CD14-positive monocyte (primary cell): ENCODE measurements around the gene JMJD1C. TPM values are rescaled to one million over a fixed set of nuclear protein-coding genes. Genes with fewer than 3 reads are reported as not detected.

Source experiments
- DNase-seq, 3 donors: peaks; one replicate each; pipeline ENCODE4 v3.0.0-alpha.2; 2011 to 2022
- H2AFZ ChIP-seq: 2 replicates; pipeline ENCODE4 v1.6.0; 2012; ENCODE audit warnings: mild to moderate bottlenecking, low read depth, low read length, inconsistent platforms; ENCODE audit not compliant: insufficient read depth, poor library complexity, severe bottlenecking
- H3K27ac ChIP-seq, 2 donors: 1 replicate in 1 of 2; 2 replicates in 1 of 2; pipeline ENCODE4 v1.5.1; 2012 to 2013; ENCODE audit warnings: low read length in 2 of 2, control low read depth in 1 of 2, inconsistent platforms in 1 of 2, low read depth in 1 of 2, mild to moderate bottlenecking in 1 of 2
- H3K27me3 ChIP-seq, 2 donors: one replicate each; pipeline versions ENCODE4 v1.6.0 to v1.6.1; 2011 to 2013; ENCODE audit warnings: low read length in 2 of 2; ENCODE audit not compliant: control insufficient read depth in 2 of 2, insufficient read depth in 2 of 2
- H3K36me3 ChIP-seq, 2 donors: replicated peaks in 1 of 2; 1 replicate in 1 of 2; 2 replicates in 1 of 2; pipeline versions ENCODE4 v1.5.1 to v1.6.1; 2012 to 2013; ENCODE audit warnings: low read length in 2 of 2, control low read depth in 1 of 2, inconsistent platforms in 1 of 2, mild to moderate bottlenecking in 1 of 2; ENCODE audit not compliant: insufficient read depth in 2 of 2, control insufficient read depth in 1 of 2
- H3K4me1 ChIP-seq, 2 donors: 1 replicate in 1 of 2; 2 replicates in 1 of 2; pipeline versions ENCODE4 v1.5.1 to v1.6.1; 2012 to 2013; ENCODE audit warnings: low read length in 2 of 2, control low read depth in 1 of 2, inconsistent platforms in 1 of 2, mild to moderate bottlenecking in 1 of 2, moderate library complexity in 1 of 2; ENCODE audit not compliant: insufficient read depth in 2 of 2, control insufficient read depth in 1 of 2
- H3K4me2 ChIP-seq: replicated peaks from 2 replicates; pipeline ENCODE3; 2012; ENCODE audit warnings: low read length, moderate library complexity, mild to moderate bottlenecking; ENCODE audit not compliant: poor library complexity, severe bottlenecking; ENCODE audit errors: extremely low read depth
- H3K4me3 ChIP-seq, 3 experiments: fragments of 200-600 bp in 1 of 3; sonication (generic) in 1 of 3; replicated peaks in 1 of 3; 1 replicate in 2 of 3; 2 replicates in 1 of 3; pipeline ENCODE4 v1.5.1; 2011 to 2013; ENCODE audit warnings: low read length in 3 of 3, mild to moderate bottlenecking in 3 of 3, control low read depth in 2 of 3, low read depth in 2 of 3, inconsistent platforms in 1 of 3, moderate library complexity in 1 of 3
- H3K79me2 ChIP-seq: 2 replicates; pipeline ENCODE4 v1.6.0; 2012; ENCODE audit warnings: mild to moderate bottlenecking, control low read depth, inconsistent platforms, low read length, moderate library complexity; ENCODE audit not compliant: insufficient read depth
- H3K9ac ChIP-seq: 2 replicates; pipeline ENCODE4 v1.6.0; 2017; ENCODE audit warnings: low read length, mild to moderate bottlenecking; ENCODE audit not compliant: insufficient read depth, poor library complexity, severe bottlenecking
- H3K9me3 ChIP-seq, 2 donors: replicated peaks in 1 of 2; 1 replicate in 1 of 2; 2 replicates in 1 of 2; pipeline versions ENCODE4 v1.5.1 to v1.6.1; 2012 to 2013; ENCODE audit warnings: low read length in 2 of 2, control low read depth in 1 of 2; ENCODE audit not compliant: control insufficient read depth in 1 of 2, insufficient read depth in 1 of 2
- H4K20me1 ChIP-seq: 2 replicates; pipeline ENCODE4 v1.6.0; 2012; ENCODE audit warnings: mild to moderate bottlenecking, low read length, control low read depth, moderate library complexity; ENCODE audit not compliant: insufficient read depth
- H3K27ac Mint-ChIP-seq, 7 donors: one replicate each; pipeline ENCODE4 v1.8.0; 2020; ENCODE audit warnings: mild to moderate bottlenecking in 7 of 7, mixed read lengths in 7 of 7, moderate library complexity in 6 of 7, inconsistent platforms in 2 of 7
- H3K27me3 Mint-ChIP-seq, 3 donors: one replicate each; pipeline ENCODE4 v1.8.0; 2021 to 2022; ENCODE audit warnings: low read depth in 3 of 3, mild to moderate bottlenecking in 3 of 3, mixed read lengths in 3 of 3, moderate library complexity in 3 of 3, inconsistent platforms in 1 of 3
- H3K36me3 Mint-ChIP-seq, 2 donors: one replicate each; pipeline ENCODE4 v1.8.0; 2020; ENCODE audit warnings: mixed read lengths in 2 of 2, inconsistent platforms in 1 of 2, mild to moderate bottlenecking in 1 of 2
- H3K4me1 Mint-ChIP-seq: one replicate; pipeline ENCODE4 v1.8.0; 2020; ENCODE audit warnings: mild to moderate bottlenecking, mixed read lengths
- H3K4me3 Mint-ChIP-seq, 2 donors: one replicate each; pipeline ENCODE4 v1.8.0; 2020; ENCODE audit warnings: mild to moderate bottlenecking in 2 of 2, mixed read lengths in 2 of 2, moderate library complexity in 1 of 2
- H3K9me3 Mint-ChIP-seq, 7 donors: one replicate each; pipeline ENCODE4 v1.8.0; 2020 to 2022; ENCODE audit warnings: mixed read lengths in 7 of 7, mild to moderate bottlenecking in 6 of 7, moderate library complexity in 6 of 7, inconsistent platforms in 2 of 7
- WGBS: methylation state at CpG from one replicate; pipeline ENCODE4 v1.1.5; 2013; ENCODE audit warnings: missing lambda C conversion rate; ENCODE audit not compliant: insufficient coverage; 5-methylcytosine and 5-hydroxymethylcytosine counted together
- intact Hi-C, 2 donors: fragments of 100-400 bp; cut with micrococcal nuclease; formaldehyde crosslinking; loops; one replicate each; pipeline versions ENCODE4 v1.15.0 to v1.15.1; 2023
- polyA plus RNA-seq, 3 donors: library from polyadenylated mRNA; depleted of rRNA in 1 of 3; unstranded in 2 of 3; stranded (reverse) in 1 of 3; fragments of 300-500 nt in 2 of 3; fragments of >200 nt in 1 of 3; fragmentation: Illumina TruSeq in 2 of 3; gene quantifications; 1 replicate in 2 of 3; 2 replicates in 1 of 3; pipeline ENCODE4 v1.2.3, GENCODE V29; 2012 to 2021
- TF ChIP-seq, protein P1 (sequence below): fragments of 200-600 bp; IDR thresholded peaks from one replicate; pipeline ENCODE4 v1.8.0; 2022; ENCODE audit warnings: antibody characterized with exemption, mild to moderate bottlenecking

JMJD1C gene
- polyA plus RNA-seq, 3 donors, result 27.8 to 84.8 (median 46.5) TPM

DNA sequence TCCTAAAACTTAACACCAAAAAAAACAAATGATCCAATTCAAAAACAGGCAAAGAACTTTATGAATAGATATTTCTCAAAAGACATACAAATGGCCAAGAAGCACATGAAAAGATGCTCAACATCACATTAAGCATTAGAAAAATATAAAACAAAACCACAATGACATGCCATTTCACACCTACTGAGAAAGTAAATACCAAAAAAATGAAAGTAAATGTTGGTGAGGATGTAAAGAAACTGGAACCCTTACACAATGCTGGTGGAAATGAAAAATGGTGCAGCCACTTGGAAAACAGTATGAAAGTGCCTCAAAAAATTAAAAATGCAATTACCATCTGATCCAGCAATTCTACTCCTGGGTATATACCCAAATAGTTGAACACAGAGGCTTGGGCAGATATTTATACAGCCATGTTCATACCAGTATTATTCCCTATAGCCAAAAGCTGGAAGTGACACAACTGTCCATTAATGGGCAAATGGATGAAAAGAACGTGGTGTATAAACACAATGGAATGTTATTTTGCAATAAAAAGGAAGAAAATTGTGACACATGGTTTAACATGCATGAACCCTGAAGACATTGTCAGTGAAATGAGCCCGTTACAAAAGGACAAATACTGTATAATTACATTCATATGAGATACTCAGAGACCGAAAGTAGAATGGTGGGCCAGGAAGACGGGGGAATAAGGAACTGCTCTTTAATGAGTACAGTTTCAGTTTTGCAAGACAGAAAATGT lies 89.0 kb downstream of the JMJD1C start:
- peak overlapping the region in 1 of 2 donors; percentile 78 for H3K27ac ChIP-seq

DNA sequence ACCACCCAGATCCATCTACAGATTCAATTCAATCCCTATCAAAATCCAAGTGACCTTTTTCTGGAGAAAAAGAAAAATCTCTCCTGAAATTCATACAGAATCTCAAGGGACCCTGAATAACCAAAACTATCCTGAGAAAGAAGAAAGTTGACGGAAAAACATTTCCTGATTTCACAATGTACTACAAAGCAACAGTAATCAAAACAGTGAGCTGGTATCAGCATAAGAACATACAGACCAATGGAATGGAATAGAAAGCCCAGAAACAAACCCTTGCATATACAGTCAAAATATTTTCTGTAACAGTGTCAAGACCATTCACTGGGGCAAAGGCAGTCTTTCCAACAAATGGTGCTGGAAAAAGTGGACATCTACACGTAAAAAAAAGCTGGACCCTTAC lies 89.9 kb downstream of the JMJD1C start:
- peaks cover 0 to 3% (median 0%) of the 10 kb centered on the region in 7 donors for H3K9me3 Mint-ChIP-seq
- peaks cover 29% of the 10 kb centered on the region for H3K79me2 ChIP-seq
- H3K4me2 ChIP-seq, result peak overlapping the region; percentile 66
- no CpG with 5 or more reads among the region's 2 CpGs for WGBS
- no peak overlapping the region for H3K9ac ChIP-seq
- no peak for DNase-seq
- peaks cover 0 to 2% (median 0%) of the 10 kb centered on the region in 3 donors for H3K27me3 Mint-ChIP-seq
- no peak overlapping the region for H2AFZ ChIP-seq
- peaks cover 31% of the 10 kb centered on the region for H3K4me1 Mint-ChIP-seq
- peaks cover 4% of the 10 kb centered on the region in 2 donors for H3K36me3 Mint-ChIP-seq
- H3K9me3 ChIP-seq, result no peaks in the 10 kb centered on the region
- peaks cover 23 to 30% of the 10 kb centered on the region in 2 donors for H3K4me1 ChIP-seq
- H3K36me3 ChIP-seq, result no peaks in the 10 kb centered on the region
- H3K4me3 Mint-ChIP-seq, result peak overlapping the region in 1 of 2 donors; percentile 69
- H3K27ac Mint-ChIP-seq, result peak overlapping the region in 4 of 7 donors; percentile 18 to 68 (median 44)
- H3K27me3 ChIP-seq, result no peaks in the 10 kb centered on the region
- intact Hi-C loops, result no loop called here
- H3K4me3 ChIP-seq, result no peak overlapping the region
- peak overlapping the region in 1 of 2 donors; percentile 78 for H3K27ac ChIP-seq
- TF ChIP-seq, protein P1, sequence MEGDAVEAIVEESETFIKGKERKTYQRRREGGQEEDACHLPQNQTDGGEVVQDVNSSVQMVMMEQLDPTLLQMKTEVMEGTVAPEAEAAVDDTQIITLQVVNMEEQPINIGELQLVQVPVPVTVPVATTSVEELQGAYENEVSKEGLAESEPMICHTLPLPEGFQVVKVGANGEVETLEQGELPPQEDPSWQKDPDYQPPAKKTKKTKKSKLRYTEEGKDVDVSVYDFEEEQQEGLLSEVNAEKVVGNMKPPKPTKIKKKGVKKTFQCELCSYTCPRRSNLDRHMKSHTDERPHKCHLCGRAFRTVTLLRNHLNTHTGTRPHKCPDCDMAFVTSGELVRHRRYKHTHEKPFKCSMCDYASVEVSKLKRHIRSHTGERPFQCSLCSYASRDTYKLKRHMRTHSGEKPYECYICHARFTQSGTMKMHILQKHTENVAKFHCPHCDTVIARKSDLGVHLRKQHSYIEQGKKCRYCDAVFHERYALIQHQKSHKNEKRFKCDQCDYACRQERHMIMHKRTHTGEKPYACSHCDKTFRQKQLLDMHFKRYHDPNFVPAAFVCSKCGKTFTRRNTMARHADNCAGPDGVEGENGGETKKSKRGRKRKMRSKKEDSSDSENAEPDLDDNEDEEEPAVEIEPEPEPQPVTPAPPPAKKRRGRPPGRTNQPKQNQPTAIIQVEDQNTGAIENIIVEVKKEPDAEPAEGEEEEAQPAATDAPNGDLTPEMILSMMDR, result no peak
- H4K20me1 ChIP-seq, result peaks cover 11% of the 10 kb centered on the region

More for the DNA sequence above, 89.0 kb downstream of the JMJD1C start:
- Mint-ChIP-seq H3K27me3 (peaks cover 0 to 2% (median 2%) of the 10 kb centered on the region in 3 donors), H3K4me3 (peak overlapping the region; percentile 42 to 86), H3K27ac (peak overlapping the region; percentile 42 to 85 (median 71)), H3K9me3 (peaks cover 0 to 3% (median 0%) of the 10 kb centered on the region in 7 donors), H3K4me1 (peaks cover 31% of the 10 kb centered on the region), H3K36me3 (peaks cover 4% of the 10 kb centered on the region in 2 donors)
- intact Hi-C loops, result no loop called here
- peak overlapping the region; percentile 66 for H3K4me2 ChIP-seq
- H3K4me3 ChIP-seq, result peak overlapping the region; percentile 20 to 77 (median 64)
- H3K9me3 ChIP-seq, result no peaks in the 10 kb centered on the region
- TF ChIP-seq, protein P1, result no peak
- no peak overlapping the region for H3K9ac ChIP-seq
- peak; percentile 54 to 63 (median 62) for DNase-seq
- H3K4me1 ChIP-seq, result peaks cover 23 to 30% of the 10 kb centered on the region in 2 donors
- H3K36me3 ChIP-seq, result no peaks in the 10 kb centered on the region
- H4K20me1 ChIP-seq, result peaks cover 16% of the 10 kb centered on the region
- 0% methylated on average over 1 of the region's 4 CpGs for WGBS
- peaks cover 32% of the 10 kb centered on the region for H3K79me2 ChIP-seq
- peak overlapping the region; percentile 62 for H2AFZ ChIP-seq
- H3K27me3 ChIP-seq, result no peaks in the 10 kb centered on the region
